Activated T-cell treated with anti-CD3 and anti-CD28 coated beads, Interleukin-2, amount 50 U/mL, for 4 hours (primary cell): ENCODE measurements around the gene ATP6AP1. TPM values are rescaled to one million over a fixed set of nuclear protein-coding genes. Genes with fewer than 3 reads are reported as not detected.
"Not testable (repeated sequence)": the region's sequence is repeated elsewhere in the genome, so short reads cannot be mapped to it uniquely, and the experiment has no call there.

ENCODE experiments used
- ATAC-seq, 2 donors: fragments of 200-7000 bp; cut with Tn5 transposase; one replicate each; pipeline ENCODE4 v1.10.0; 2021
- DNase-seq: peaks from one replicate; pipeline ENCODE4 v3.0.0-alpha.2; 2020
- H3K27me3 Mint-ChIP-seq: one replicate; pipeline ENCODE4 v1.8.0; 2021; ENCODE audit warnings: low read depth, mixed read lengths
- H3K36me3 Mint-ChIP-seq: one replicate; pipeline ENCODE4 v1.8.0; 2022; ENCODE audit warnings: mixed read lengths; ENCODE audit not compliant: insufficient read depth
- H3K4me1 Mint-ChIP-seq: one replicate; pipeline ENCODE4 v1.8.0; 2021; ENCODE audit warnings: low read depth, mixed read lengths
- H3K4me3 Mint-ChIP-seq: one replicate; pipeline ENCODE4 v1.8.0; 2021; ENCODE audit warnings: mild to moderate bottlenecking, moderate library complexity, mixed read lengths
- H3K9me3 Mint-ChIP-seq: one replicate; pipeline ENCODE4 v1.8.0; 2021; ENCODE audit warnings: mixed read lengths
- total RNA-seq, 3 donors: library from RNA; stranded (reverse); gene quantifications; one replicate each; pipeline ENCODE4 v1.2.1, GENCODE V29; 2021

The ATP6AP1 gene
- total RNA-seq, 3 donors from 2014 or later = 33.7 to 42.2 (median 40.8) TPM

DNA sequence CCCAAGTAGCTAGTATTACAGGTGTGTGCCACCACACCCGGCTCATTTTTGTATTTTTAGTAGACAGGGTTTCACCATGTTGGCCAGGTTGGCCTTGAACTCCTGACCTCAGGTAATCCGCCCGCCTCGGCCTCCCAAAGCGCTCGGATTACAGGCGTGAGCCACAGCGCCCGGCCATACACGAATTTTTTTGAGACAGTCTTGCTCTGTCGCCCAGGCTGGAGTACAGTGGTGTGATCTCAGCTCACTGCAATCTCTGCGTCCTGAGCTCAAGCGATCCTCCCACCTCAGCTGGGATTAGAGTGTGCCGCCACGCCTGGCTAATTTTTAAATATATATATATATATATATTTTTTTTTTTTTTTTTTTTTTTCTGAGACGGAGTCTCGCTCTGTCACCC, 32.1 kb upstream of the ATP6AP1 start:
- not testable (repeated sequence) for ATAC-seq, H3K4me1 Mint-ChIP-seq
- peak overlapping the region; percentile 97 for H3K4me3 Mint-ChIP-seq

DNA sequence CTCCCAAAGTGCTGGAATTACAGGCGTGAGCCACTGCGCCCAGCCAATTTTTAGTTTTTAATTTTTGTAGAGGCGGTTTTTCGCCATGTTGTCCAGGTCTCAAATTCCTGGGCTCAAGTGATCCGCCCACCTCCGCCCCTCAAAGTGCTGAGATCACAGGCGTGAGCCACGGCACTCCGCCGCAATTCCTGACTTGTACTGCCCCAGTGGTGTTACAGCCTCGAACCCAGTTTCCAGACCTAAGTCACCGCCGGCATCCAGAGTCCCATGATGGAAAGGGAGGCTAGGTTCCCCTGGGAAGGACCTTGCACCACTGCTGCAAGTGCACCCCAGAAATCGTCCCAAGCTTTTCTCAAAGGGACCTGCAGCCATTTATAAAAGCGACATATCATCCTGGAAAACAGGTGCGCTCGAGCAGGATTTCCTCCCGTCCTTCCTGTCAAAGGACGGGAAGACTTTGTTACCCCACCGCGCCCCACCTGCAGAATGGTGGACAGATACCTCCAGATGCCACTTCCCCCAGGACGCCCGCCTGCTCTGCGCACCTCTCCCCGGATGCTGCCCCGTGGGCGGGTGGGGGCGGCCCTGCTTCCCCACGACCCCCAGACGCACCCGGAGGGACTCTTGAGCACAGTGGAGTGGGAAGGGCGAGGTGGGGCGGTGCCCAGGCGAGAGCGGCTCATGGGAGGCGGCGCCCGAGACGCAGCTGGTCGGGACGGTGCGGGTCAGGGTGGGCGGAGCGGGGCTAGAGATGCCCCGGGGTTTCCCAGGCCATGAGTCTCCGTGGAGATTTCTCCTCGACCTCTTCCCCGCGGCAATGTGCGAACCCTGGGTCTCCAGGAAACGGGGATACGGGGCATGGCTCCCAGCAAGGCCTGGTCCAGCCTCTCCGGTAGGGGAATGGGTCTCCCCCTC, 31.2 kb upstream of the ATP6AP1 start:
- Mint-ChIP-seq H3K36me3 (peaks cover 18% of the 10 kb centered on the region), H3K27me3 (no peaks in the 10 kb centered on the region), H3K9me3 (no peaks in the 10 kb centered on the region), H3K4me3 (peak overlapping the region; percentile 97), H3K4me1 (peaks cover 10% of the 10 kb centered on the region)
- DNase-seq (peak; percentile 52), ATAC-seq (peak; percentile 59 to 64)

More for the DNA sequence above, 32.1 kb upstream of the ATP6AP1 start:
- not testable (repeated sequence) for H3K27me3 Mint-ChIP-seq, H3K9me3 Mint-ChIP-seq, DNase-seq
- H3K36me3 Mint-ChIP-seq = peaks cover 18% of the 10 kb centered on the region

DNA sequence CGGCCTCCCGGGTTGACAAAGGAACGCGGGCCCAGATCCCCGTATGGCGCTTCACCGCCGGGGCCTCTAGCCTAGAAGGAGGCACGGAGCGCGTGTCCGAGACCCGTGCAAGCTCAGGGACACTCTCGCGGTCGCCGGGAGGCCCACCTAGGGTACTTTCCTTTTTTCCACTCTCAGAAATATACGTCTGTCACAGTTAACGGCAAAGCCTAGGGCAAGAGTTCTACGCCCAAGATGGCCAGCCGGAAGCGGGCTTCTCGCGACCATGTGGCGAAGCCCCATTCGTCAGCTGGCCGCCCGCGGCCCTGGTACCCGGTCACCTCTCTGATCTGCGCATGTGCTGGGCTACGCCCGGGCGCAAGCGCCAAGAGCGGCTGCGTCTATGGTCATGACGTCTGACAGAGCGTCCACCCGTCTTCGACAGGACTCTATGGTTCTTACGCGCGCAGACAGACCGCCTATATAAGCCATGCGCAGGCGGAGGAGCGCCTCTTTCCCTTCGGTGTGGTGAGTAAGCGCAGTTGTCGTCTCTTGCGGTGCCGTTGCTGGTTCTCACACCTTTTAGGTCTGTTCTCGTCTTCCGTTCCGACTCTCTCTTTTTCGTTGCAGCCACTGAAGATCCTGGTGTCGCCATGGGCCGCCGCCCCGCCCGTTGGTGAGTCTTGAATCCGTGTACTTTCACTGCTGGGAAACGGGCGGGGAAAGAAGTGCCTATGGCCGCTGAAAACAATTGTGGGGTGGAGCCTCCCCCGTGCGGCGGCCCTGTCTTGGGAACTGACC, 30.4 kb upstream of the ATP6AP1 start, which contains the start of gene RPL10:
Gene RPL10, plus strand, starts transcription at position 490 of the 780 bp plus-strand sequence. Its CDS starts 143 bp downstream, at position 633.
- H3K27me3 Mint-ChIP-seq = no peaks in the 10 kb centered on the region
- ATAC-seq = peak; percentile 68 to 76
- no peaks in the 10 kb centered on the region for H3K9me3 Mint-ChIP-seq
- peak within 1 kb of the TSS; percentile 97 for H3K4me3 Mint-ChIP-seq
- peaks cover 18% of the 10 kb centered on the region for H3K36me3 Mint-ChIP-seq
- peak; percentile 82 for DNase-seq
- H3K4me1 Mint-ChIP-seq = peaks cover 10% of the 10 kb centered on the region

DNA sequence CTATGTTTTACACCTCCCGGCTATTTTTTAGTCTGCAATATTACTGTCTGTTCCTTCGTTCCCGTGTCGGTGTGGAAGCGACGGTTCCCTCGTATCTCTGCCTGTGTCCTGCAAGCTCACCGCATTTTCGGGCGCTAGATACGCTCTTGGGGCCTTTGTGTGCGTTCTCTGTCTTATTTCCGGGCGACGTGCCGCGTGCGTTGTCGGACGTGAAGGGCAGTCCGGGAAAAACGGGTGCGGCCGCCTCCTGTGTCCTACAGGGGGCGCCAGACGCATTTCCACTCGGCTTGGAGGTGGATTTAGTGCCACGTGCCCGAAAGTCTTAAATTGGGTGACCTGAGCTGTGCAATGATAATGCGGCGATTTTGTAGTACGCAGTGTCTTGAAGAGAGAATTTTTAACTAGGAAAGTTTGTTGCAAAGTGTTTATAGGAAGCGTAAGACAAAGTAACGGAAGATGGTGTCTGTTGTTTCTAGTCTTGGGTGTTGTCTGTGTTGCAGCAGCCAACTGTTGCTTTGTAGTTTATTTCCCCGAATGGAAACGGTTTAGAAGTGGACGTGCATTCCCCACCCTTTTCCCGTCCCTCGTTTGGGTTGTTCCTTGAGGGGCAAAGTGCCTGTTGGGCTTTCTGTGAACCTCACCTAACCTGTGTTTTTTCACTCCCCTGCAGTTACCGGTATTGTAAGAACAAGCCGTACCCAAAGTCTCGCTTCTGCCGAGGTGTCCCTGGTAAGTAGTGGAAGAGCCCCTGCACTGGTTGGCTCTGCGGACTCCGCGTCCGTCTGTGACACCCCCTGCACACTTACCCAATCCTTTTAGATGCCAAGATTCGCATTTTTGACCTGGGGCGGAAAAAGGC, 29.6 kb upstream of the ATP6AP1 start:
- peak overlapping the region; percentile 97 for H3K4me3 Mint-ChIP-seq
- H3K36me3 Mint-ChIP-seq = peaks cover 18% of the 10 kb centered on the region
- no peaks in the 10 kb centered on the region for H3K9me3 Mint-ChIP-seq
- H3K27me3 Mint-ChIP-seq = no peaks in the 10 kb centered on the region
- peak; percentile 15 for ATAC-seq
- peak; percentile 80 for DNase-seq
- peaks cover 10% of the 10 kb centered on the region for H3K4me1 Mint-ChIP-seq

DNA sequence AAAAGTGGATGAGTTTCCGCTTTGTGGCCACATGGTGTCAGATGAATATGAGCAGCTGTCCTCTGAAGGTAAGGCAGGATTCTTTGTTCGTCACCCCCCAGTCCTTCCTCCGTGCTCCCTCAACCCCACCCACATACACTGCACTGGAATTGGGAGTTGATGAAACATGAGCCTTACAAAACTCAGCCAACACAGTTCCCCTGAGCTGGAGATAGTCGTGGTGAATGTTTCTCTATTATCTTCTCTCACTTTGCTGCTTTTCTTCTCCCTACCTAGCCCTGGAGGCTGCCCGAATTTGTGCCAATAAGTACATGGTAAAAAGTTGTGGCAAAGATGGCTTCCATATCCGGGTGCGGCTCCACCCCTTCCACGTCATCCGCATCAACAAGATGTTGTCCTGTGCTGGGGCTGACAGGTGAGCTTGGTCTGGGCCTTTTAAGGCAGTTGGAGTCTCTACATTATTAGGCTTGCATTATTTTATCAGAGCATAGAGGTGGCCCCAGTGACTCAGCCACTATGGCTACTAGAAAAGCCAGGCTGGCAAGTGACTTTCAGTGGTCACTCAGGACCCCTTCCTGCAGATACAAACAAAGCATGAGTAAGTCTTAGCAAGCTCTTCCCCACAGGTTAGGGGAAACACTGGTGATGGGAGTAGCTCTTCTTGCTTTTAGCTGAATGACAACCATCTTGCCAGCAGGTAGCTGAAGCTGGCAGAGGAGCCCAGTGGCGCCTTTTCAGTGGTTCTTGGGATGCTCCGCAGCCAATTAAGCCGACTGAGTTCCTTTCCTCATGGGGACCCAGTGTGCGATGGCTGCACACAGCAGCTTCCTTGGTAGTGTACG, 28.7 kb upstream of the ATP6AP1 start:
- Mint-ChIP-seq H3K4me3 (peak overlapping the region; percentile 97), H3K4me1 (peaks cover 10% of the 10 kb centered on the region), H3K27me3 (no peaks in the 10 kb centered on the region), H3K9me3 (no peaks in the 10 kb centered on the region), H3K36me3 (peaks cover 18% of the 10 kb centered on the region)
- DNase-seq (no peak), ATAC-seq (no peak)

DNA sequence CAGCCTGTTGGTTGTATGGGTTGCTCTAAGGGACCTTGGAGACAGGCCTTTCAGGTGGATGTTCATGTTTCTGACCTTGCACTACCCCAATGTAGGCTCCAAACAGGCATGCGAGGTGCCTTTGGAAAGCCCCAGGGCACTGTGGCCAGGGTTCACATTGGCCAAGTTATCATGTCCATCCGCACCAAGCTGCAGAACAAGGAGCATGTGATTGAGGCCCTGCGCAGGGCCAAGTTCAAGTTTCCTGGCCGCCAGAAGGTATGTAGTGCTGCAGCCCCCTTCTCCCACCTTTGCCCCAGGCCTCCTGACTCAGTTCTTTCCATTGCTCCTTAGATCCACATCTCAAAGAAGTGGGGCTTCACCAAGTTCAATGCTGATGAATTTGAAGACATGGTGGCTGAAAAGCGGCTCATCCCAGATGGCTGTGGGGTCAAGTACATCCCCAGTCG, 28.1 kb upstream of the ATP6AP1 start:
- H3K27me3 Mint-ChIP-seq, ATAC-seq, DNase-seq, H3K4me1 Mint-ChIP-seq, H3K9me3 Mint-ChIP-seq: not testable (repeated sequence)
- Mint-ChIP-seq H3K4me3 (peak overlapping the region; percentile 97), H3K36me3 (peaks cover 18% of the 10 kb centered on the region)

DNA sequence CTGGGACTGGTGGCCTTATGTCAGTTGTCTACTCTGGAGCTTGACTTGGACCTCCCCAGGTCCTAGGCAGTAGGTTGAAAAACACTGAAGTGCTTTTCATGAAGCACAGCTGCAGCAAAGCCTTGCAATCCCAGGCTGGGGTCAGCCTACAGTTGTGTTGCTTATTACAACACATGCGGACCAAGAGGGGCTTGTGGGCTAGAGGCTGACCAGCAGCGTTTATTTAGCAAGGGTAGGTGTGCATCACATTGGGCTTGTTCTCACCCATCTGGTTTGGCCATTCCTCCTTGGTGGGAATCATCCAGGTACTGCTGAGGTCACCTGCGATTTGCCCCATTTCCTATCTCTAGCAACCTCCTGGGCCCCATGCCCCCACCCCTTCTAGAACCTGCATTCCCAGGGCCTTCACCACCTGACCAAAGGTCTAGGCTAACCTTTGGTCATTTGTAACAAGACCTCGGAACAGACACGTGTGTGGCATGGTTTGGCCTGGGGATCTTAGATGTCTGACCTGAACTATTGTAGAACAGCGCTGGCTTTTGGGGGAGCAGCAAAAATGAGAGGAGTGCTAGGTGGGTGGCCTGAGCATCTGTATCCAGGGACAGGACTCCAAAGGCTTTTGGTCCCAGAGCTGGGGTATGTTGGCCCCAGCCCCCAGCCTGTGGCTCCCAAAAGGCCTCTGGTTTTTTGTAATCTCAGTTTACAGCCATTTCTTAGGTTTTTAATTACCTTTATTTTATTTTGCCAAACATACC, 27.3 kb upstream of the ATP6AP1 start:
- peaks cover 10% of the 10 kb centered on the region for H3K4me1 Mint-ChIP-seq
- peak in 1 of 2 donors; percentile 3 for ATAC-seq
- DNase-seq = no peak

DNA sequence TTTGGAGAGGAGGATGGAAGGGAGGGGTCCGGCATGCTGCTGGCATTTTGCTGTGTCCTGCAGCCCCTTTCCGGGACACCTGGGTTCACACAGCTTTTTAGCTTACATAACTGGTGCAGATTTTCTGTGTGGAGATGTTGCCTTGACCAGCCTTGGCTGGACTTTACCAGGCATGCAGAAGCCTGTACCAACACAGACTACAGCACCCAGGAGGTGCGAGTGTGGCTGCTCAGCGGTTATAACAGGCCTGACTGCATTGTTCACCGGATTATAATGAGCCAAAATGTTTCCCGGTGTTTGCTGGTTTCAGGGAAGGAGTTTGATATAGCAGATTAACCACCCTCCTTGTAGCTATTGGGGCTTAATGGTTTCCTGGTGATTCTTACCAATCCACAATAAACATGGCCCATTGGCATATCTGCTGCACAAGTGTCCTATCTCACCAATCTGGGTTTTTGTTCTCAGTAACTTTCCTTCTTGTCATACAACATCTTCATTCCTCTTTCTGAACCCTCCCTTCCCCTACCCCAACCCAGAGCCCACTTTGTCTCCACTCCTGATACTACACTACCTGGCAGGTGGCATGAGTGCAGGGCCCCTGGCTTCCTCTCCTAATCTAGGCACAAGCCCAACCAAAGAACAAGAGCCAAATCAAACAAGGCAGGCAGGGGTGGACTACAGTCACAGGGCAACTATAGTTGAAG, 26.4 kb upstream of the ATP6AP1 start:
- Mint-ChIP-seq H3K27me3 (no peaks in the 10 kb centered on the region), H3K9me3 (no peaks in the 10 kb centered on the region), H3K4me1 (peaks cover 8% of the 10 kb centered on the region), H3K4me3 (no peak overlapping the region), H3K36me3 (peaks cover 18% of the 10 kb centered on the region)
- DNase-seq = no peak
- no peak for ATAC-seq

More for the DNA sequence above, 27.3 kb upstream of the ATP6AP1 start:
- peak overlapping the region; percentile 97 for H3K4me3 Mint-ChIP-seq
- H3K9me3 Mint-ChIP-seq = no peaks in the 10 kb centered on the region
- no peaks in the 10 kb centered on the region for H3K27me3 Mint-ChIP-seq
- H3K36me3 Mint-ChIP-seq = peaks cover 18% of the 10 kb centered on the region

DNA sequence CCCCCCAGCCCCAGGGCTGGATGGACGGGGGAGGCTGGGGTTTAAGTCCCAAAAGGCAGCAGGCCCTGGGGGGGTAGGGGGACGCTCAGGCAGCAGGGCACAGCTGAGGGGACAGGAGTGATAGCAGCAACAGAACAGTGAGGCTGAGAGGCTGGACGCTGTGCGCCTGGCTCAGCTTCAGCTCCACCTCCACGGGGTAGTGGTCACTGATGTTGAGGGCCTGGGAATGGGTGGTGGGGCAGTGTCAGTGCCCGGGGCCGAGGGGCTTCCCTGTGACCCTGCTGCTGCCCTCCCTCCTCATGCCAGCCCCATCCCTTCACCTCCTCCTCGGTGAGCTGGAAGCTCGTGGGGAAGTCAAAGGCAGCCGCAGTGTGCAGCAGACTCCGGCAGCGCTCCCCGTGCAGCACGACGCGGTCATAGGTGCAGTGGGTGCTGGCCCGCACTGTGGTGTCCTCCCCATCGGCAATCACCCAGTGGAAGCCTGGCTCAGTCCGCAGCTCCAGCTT, 25.8 kb upstream of the ATP6AP1 start:
- H3K4me1 Mint-ChIP-seq = peaks cover 8% of the 10 kb centered on the region
- ATAC-seq = no peak
- no peaks in the 10 kb centered on the region for H3K27me3 Mint-ChIP-seq
- H3K9me3 Mint-ChIP-seq = no peaks in the 10 kb centered on the region
- H3K4me3 Mint-ChIP-seq = no peak overlapping the region
- peaks cover 18% of the 10 kb centered on the region for H3K36me3 Mint-ChIP-seq
- DNase-seq = no peak

DNA sequence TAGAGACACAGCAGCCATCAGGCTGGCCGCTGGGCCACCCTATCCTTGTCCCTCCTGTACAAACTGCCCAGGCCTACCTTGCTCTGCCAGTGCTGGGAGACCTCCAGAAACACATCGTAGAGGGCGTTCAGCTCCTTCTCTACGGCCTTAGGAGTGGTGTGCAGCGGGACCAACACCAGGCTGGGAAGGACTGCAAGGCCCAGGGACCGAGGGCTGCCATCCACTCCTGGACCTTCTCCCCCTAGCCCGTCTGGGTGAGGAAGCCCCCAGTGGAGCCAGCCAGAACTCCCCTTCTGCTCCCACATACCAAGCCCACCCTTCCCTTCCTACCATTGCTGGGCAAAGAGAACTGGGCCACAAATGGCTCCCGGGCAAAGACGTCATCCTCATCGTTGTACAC, 25.3 kb upstream of the ATP6AP1 start:
- ATAC-seq = no peak
- no peak overlapping the region for H3K4me3 Mint-ChIP-seq
- no peak for DNase-seq
- peaks cover 9% of the 10 kb centered on the region for H3K4me1 Mint-ChIP-seq
- peaks cover 17% of the 10 kb centered on the region for H3K36me3 Mint-ChIP-seq
- H3K27me3 Mint-ChIP-seq = no peaks in the 10 kb centered on the region
- H3K9me3 Mint-ChIP-seq = no peaks in the 10 kb centered on the region

DNA sequence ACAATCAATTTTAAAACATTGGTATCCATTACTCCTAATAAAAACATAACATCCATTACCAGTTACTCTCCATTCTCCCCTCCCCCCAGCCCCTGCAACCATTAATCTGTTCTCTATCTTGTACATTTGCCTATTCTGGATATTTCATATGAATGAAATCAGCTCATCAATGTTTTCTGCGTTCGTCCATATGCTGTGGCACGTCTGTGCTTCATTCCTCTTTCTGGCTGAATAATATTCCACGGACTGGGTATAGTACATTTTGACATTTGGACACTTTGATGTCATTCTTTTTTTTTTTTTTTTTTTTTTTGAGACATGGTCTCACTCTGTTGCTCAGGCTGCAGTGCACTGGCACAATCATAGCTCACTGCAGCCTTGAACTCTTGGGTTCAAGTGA, 24.6 kb upstream of the ATP6AP1 start:
- Mint-ChIP-seq H3K9me3 (no peaks in the 10 kb centered on the region), H3K27me3 (no peaks in the 10 kb centered on the region), H3K4me3 (no peak overlapping the region)

DNA sequence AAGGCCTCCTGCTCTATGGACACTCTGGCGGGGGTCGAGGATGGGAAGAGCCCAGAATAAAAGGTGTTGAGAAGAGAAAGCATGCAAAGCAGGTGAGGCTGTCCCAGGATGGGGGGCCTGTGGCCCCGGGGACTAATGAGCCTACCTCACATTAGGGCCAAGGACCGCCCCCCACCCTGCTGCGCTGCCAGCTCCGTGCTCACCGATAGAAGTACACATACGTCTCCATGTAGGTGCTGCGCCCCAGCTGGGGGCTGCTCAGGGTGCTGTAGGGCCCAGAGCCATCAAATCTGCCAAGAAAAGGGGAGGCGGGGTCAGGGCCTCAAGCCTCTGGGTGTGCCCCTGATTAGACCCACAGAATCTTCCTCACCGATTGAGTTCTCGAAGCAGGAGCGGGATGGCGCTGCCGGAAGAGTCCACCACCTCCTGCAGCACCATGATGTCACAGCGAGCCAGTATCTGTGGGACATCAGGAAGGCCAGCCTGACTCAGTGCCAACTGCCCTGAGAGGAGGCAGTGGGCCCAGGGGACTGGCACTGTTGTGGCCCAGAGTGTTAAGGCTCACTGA, 23.8 kb upstream of the ATP6AP1 start:
- no peak for DNase-seq
- H3K4me1 Mint-ChIP-seq = peaks cover 15% of the 10 kb centered on the region
- H3K27me3 Mint-ChIP-seq = no peaks in the 10 kb centered on the region
- H3K4me3 Mint-ChIP-seq = no peak overlapping the region
- peaks cover 2% of the 10 kb centered on the region for H3K36me3 Mint-ChIP-seq
- ATAC-seq = no peak
- no peaks in the 10 kb centered on the region for H3K9me3 Mint-ChIP-seq

More for the DNA sequence above, 24.6 kb upstream of the ATP6AP1 start:
- no peak for ATAC-seq
- Mint-ChIP-seq H3K4me1 (peaks cover 14% of the 10 kb centered on the region), H3K36me3 (peaks cover 10% of the 10 kb centered on the region)
- no peak for DNase-seq
